Nephron (organoid): Measurements from ENCODE around the gene KRR1.

ENCODE experiments used
- H3K27ac Mint-ChIP-seq, 3 experiments: 2 replicates each; pipeline ENCODE4 v1.8.0; 2020; ENCODE audit warnings: mixed read lengths in 3 of 3, mild to moderate bottlenecking in 2 of 3, moderate library complexity in 1 of 3
- H3K27me3 Mint-ChIP-seq: 2 replicates; pipeline ENCODE4 v1.8.0; 2021; ENCODE audit warnings: low read depth, mild to moderate bottlenecking, moderate library complexity, mixed read lengths
- H3K36me3 Mint-ChIP-seq: 2 replicates; pipeline ENCODE4 v1.8.0; 2020; ENCODE audit warnings: low read depth, mixed read lengths
- H3K4me1 Mint-ChIP-seq: 2 replicates; pipeline ENCODE4 v1.8.0; 2020; ENCODE audit warnings: mixed read lengths
- H3K4me3 Mint-ChIP-seq, 3 experiments: 2 replicates each; pipeline ENCODE4 v1.8.0; 2020; ENCODE audit warnings: mild to moderate bottlenecking in 3 of 3, mixed read lengths in 3 of 3, moderate library complexity in 2 of 3
- H3K9me3 Mint-ChIP-seq: 2 replicates; pipeline ENCODE4 v1.8.0; 2020; ENCODE audit warnings: mixed read lengths
- CTCF ChIP-seq, 3 experiments: fragments of 200-600 bp; sonication (generic); IDR thresholded peaks; one replicate each; pipeline ENCODE4 v1.5.0; 2021; ENCODE audit warnings: antibody characterized with exemption in 3 of 3; ENCODE audit not compliant: unreplicated experiment in 3 of 3

Gene KRR1

GRCh38 chr12:75548879-75549278 lies 37.5 kb upstream of the KRR1 start:
- no peaks in the 10 kb centered on the region for H3K9me3 Mint-ChIP-seq
- H3K27me3 Mint-ChIP-seq: no peaks in the 10 kb centered on the region
- peaks cover 69% of the 10 kb centered on the region for H3K4me1 Mint-ChIP-seq
- H3K4me3 Mint-ChIP-seq: no peak overlapping the region
- no peaks in the 10 kb centered on the region for H3K36me3 Mint-ChIP-seq
- no peak for TF ChIP-seq CTCF (IDR thresholded peaks at IDR 0.05; ENCODE audit: unreplicated experiment in 3 of 3)
- peak overlapping the region in 1 of 3 experiments; percentile 23 for H3K27ac Mint-ChIP-seq

- Mint-ChIP-seq H3K4me1 (peaks cover 52% of the 10 kb centered on the region), H3K4me3 (no peak overlapping the region), H3K36me3 (no peaks in the 10 kb centered on the region), H3K27ac (peak overlapping the region; percentile 39 to 62 (median 56)), H3K27me3 (no peaks in the 10 kb centered on the region), H3K9me3 (no peaks in the 10 kb centered on the region)
- no peak for TF ChIP-seq CTCF (IDR thresholded peaks at IDR 0.05; ENCODE audit: unreplicated experiment in 3 of 3)
Measured at GRCh38 chr12:75545636-75546035, 34.2 kb upstream of the KRR1 start.

GRCh38 chr12:75543529-75543928 lies 32.1 kb upstream of the KRR1 start:
- TF ChIP-seq CTCF (IDR thresholded peaks at IDR 0.05; ENCODE audit: unreplicated experiment in 3 of 3): no peak
- no peak overlapping the region for H3K27ac Mint-ChIP-seq
- no peaks in the 10 kb centered on the region for H3K36me3 Mint-ChIP-seq
- no peak overlapping the region for H3K4me3 Mint-ChIP-seq
- no peaks in the 10 kb centered on the region for H3K9me3 Mint-ChIP-seq
- H3K27me3 Mint-ChIP-seq: no peaks in the 10 kb centered on the region
- peaks cover 31% of the 10 kb centered on the region for H3K4me1 Mint-ChIP-seq

- Mint-ChIP-seq H3K4me3 (no peak overlapping the region), H3K4me1 (peaks cover 25% of the 10 kb centered on the region), H3K9me3 (no peaks in the 10 kb centered on the region), H3K27ac (no peak overlapping the region), H3K36me3 (no peaks in the 10 kb centered on the region), H3K27me3 (no peaks in the 10 kb centered on the region)
- no peak for TF ChIP-seq CTCF (IDR thresholded peaks at IDR 0.05; ENCODE audit: unreplicated experiment in 3 of 3)
Measured at GRCh38 chr12:75542942-75543341, 31.5 kb upstream of the KRR1 start.

- TF ChIP-seq CTCF (IDR thresholded peaks at IDR 0.05; ENCODE audit: unreplicated experiment in 3 of 3): no peak
- H3K36me3 Mint-ChIP-seq: no peaks in the 10 kb centered on the region
- no peaks in the 10 kb centered on the region for H3K27me3 Mint-ChIP-seq
- no peak overlapping the region for H3K27ac Mint-ChIP-seq
- no peak overlapping the region for H3K4me3 Mint-ChIP-seq
- no peaks in the 10 kb centered on the region for H3K9me3 Mint-ChIP-seq
- H3K4me1 Mint-ChIP-seq: peaks cover 8% of the 10 kb centered on the region
Measured at GRCh38 chr12:75539889-75540288, 28.5 kb upstream of the KRR1 start.

- peaks cover 18% of the 10 kb centered on the region for H3K4me1 Mint-ChIP-seq
- peaks cover 4% of the 10 kb centered on the region for H3K27me3 Mint-ChIP-seq
- H3K36me3 Mint-ChIP-seq: no peaks in the 10 kb centered on the region
- TF ChIP-seq CTCF (IDR thresholded peaks at IDR 0.05; ENCODE audit: unreplicated experiment in 3 of 3): no peak
- H3K27ac Mint-ChIP-seq: no peak overlapping the region
- H3K9me3 Mint-ChIP-seq: no peaks in the 10 kb centered on the region
- H3K4me3 Mint-ChIP-seq: no peak overlapping the region
Measured at GRCh38 chr12:75533239-75533638, 21.8 kb upstream of the KRR1 start.
